NCI-H1417 treated with DMSO at 0.1 percent for 48 hours (cell line): ENCODE data around the gene CTU1.

Experiments
- DNase-seq: peaks from one replicate; lab custom pipeline; 2025; lab: John Stamatoyannopoulos, UW

The CTU1 gene

GRCh38 chr19:51081476-51081875 lies 26.7 kb downstream of the CTU1 start:
- DNase-seq, result no peak

- no peak for DNase-seq
Observed at GRCh38 chr19:51079481-51080110, 28.6 kb downstream of the CTU1 start.

DNA sequence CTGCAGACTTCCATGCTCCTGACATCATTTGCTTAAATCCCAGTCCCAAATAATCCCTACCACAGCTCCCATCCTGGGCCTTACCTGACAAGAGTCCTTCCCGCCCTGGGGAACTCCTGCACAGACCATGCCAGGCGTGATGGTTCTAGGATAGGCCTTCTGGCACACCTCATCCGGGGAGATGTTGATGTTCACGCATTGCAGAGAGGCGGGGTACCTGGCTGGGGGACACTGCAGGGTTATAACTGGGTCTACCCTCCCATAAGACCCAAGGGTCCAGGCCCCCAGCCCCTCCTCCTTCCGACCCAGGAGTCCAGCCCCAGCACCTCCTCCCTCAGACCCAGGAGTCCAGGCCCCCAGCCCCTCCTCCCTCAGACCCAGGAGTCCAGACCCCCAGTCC lies 29.5 kb downstream of the CTU1 start:
- DNase-seq, result no peak

GRCh38 chr19:51078104-51078503 lies 30.1 kb downstream of the CTU1 start:
- no peak for DNase-seq

DNA sequence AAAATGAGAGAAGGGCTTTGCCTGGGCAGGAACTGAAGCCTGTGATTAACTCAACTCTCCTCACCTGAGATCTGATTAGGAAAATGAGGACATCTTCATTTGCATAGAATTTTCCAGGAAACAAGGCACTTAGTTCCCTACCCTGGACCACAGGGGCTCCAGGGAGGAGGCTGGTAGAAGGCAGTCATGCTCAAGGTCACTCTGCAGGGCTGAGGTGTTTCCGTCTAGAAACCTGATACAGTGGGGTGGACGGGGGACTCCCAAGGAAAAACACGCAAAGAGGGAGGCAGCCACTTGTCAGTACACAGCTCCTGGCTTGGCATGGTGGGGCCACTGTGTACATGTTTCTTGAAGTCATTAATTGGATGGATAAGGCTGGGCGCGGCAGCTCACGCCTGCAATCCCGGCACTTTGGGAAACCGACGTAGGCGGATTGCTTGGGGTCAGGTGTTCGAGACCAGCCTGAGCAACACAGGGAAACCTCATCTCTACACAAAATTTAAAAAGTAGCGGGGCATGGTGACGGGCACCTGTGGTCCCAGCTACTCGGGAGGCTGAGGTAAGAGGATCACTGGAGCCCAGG lies 31.5 kb downstream of the CTU1 start:
- no peak for DNase-seq

DNA sequence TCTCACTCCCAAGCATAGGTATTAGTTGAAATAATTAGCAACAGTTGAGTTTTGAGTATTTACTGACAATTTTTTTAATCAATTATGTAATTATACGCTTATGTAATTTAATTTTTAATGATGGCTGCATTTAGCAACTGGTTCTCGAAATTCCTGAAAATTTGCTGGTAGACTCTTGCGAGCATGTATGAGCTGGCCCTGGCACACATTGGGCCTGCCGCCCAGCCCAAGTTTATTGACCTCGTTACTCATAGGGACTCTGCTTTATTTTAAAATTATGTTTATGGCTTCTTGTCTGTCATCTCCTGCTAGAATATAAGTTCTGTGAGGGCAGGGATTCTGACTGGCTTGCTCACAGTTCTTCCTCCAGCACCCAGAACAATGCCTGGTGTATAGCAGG lies 32.2 kb downstream of the CTU1 start:
- no peak for DNase-seq

- no peak for DNase-seq
Observed at GRCh38 chr19:51071095-51071405, 37.2 kb downstream of the CTU1 start.

DNA sequence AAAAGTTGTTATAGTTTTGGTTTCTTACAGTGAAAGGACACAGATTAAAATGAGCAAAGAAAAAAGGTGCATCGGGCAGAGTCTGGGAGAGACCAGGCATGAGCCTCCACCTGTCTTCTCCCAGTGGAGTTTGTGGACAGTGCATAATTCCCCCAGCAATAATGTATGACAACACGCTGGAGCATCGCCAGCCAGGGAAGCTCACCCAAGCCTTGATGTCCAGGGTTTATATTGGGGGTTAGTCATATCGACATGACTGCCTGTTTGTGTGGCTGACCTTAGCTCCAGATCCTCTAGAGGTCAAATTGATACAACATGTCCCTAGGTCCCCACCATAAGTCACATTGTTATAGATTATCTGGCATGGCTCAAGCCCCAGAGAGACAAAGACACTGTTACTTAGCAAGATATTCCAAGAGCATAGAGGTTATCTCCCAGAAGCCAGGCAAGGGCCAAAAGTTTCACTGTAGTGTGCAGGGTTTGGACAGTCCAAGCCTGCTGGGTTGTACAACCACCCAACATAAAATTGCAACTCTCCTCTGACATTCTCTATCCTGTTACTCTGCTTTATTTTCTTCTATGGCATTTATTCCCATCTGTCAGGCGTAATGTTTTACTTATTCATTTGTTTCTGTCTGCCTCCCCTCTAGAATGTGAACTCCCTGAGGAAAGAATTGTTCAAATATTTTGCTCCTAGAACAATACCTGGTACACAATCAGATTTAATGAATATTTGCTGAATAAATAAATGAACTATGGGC lies 37.7 kb downstream of the CTU1 start:
- DNase-seq, result peak; percentile 10

DNA sequence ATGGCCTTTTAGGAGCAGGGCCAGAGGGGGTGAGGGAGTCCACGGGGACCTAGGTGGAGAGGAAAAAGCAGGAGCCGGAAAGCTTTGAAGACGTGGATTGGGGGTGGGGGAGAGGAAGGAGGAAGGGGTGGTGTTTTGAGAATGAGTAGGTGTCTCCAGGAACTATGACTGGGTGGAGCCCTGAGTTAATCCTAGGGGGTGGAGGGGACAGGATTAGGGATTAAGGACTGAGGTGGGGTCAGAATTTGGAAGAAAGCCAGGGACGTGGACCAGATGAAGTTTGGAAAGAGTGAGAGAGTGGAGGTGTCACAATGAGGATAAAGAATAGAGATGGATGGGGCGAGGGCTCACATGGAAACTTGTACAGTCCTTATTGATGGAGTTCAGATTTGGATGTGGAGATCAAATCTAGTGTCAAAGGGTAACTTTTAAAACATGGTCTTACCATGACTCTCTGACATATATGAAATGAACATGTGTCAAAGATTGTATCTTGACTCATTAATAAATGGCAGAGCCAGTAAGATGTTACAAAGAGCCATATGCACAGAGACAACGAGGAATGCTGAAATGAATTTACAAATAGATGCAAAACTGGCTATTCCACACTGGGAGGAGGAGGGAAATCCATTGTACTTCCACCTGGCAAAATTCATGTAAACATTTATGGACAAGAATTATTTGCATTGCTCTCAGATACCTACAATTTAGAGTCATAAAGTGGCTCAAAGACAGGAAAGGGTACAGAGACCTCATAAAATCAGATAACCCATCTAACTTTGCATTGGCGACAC lies 41.6 kb downstream of the CTU1 start:
- DNase-seq, result no peak

DNA sequence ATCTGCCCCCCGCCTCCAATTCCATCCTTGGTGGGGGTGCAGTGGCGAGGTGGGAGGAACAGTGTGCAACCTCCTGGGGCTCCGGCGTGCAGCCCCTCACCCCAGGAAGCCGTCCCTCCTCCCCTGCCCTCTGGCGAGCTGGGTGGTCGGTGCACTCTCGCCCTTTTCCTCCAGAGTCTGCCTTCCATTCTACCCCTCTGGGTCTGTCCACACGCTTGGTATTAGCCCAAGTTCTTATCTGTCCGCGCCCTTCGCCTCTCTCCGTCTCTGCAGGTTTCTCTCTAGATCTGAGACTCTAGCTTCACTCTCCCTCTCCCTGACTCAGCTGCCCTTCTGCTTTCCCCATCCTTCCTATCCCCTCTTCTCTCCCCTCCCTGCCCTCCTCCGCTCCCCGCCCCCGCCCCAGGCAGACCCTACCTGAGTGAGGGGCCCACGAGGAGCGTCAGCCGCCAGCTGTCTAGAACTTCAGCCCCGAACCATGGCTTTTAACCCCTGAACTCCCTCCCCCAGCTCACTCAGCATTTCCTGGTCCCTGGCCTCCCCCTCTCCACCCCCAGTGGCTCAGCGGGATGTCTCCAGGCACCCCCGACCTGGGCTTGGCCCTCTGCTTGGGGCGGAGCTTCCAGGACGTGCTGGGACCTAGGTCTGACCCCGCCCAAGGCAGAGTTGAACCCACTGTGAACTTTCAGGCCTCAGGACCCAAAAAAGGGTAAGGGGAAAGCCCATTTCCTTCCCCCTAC lies 42.8 kb downstream of the CTU1 start:
- no peak for DNase-seq

DNA sequence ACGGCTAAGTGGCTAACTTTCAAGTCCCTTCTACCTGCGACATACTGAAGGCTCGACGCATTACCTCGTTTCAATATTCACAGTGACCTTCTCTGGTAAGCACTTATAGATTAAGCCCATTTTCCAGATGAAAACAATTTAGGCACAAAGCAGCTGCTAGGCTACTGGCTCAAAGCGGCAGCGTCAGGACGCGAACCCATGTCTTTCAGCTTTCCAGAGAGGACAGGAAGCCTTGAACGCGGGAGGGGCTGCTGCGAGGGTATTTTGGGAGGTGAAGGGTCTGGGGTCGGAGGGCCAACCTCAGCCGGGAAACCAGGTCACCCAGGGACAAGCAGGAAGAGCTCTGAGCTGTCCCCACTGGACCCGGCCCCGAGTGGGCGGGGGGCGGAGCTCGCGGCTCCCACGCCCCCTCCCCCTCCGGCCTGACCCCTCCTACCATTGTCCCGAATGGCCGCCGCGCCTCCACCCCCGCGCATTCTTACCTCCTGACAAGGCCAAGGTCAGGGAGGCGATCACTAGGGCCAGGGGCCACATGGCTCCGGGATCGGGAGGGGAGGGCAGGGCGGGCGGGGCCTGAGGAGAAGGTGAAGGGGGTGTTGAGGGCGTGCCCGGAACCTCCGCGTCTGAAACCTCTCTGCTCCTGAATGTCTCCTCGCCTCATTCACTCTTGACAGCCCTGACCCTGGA lies 43.5 kb downstream of the CTU1 start, which contains the start of gene KLK13:
Gene KLK13 (minus strand): TSS at position 559 of the 687 bp plus-strand sequence. CDS start 25 bp downstream, at position 534.
- no peak for DNase-seq

DNA sequence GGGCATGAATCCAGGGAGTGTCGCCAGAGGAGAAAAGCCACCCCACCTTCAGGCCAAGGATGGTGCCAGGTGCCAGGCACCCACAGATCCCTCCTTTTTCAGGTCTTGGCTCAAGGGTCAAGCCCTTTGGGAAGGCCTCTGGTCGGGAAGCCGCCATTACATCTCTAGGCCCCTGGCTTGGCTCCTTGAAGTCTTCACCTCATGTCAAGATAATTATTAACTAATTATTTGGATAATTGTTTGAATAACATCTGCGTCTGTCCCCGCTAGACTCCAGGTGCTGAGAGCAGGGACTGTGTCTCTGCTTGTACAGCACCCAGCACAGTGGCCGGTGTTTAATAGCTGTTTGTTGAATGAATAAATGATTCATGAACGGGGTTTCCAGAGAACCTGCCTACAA lies 44.5 kb downstream of the CTU1 start:
- no peak for DNase-seq

- no peak for DNase-seq
Observed at GRCh38 chr19:51060973-51061372, 47.2 kb downstream of the CTU1 start.

GRCh38 chr19:51060336-51060735 lies 47.9 kb downstream of the CTU1 start:
- no peak for DNase-seq

DNA sequence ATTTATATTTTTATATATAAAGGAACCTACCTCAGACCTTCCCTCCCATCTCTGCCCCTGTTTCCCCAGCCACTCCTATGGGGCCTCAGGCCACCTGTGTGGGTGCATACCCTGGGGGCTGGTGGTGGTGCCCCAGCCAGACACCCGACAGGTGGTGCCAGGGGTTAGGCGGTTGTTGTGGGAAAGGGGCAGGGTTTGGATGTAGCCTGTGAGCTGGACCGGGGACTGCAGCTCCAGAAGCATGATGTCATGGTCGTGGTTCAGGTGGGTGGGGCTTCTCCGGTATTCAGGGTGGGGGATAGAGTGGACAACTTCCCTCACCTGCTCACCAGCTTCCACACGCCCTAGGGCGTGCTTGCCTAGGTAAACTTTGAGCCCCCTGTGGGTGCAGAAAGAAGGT lies 48.5 kb downstream of the CTU1 start:
- no peak for DNase-seq

DNA sequence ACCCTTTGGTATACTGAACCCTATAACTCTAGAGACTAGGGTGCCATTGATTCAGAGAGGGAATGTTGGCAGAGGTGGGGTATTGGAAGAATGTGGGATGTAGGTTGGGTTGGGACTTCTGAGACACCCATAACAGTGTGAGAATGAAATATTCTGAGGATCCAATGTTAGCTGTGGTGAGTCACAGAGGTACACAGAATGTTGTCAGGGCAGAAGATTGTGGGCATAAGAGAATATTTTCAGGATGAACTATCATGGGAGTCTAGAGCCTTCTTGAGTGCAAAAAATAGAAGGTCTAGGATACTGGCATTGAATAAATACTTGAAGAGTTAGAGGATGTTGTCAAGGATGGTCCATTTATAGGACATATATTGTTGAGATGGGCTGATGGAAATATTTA lies 52.3 kb downstream of the CTU1 start:
- no peak for DNase-seq
